Measurements from ENCODE around the gene MYO1E. TPM values are rescaled to one million over a fixed set of nuclear protein-coding genes. Genes with fewer than 3 reads are reported as not detected.

The MYO1E gene
- total and polyA plus RNA-seq, 2 of the 4 experiments (the other 2 are of a cell fraction) = 13.4 to 37.3 TPM

- H2BK5ac ChIP-seq (ENCODE audit: low read depth, low read length, poor library complexity, severe bottlenecking) = no peak overlapping the region
- H4K91ac ChIP-seq (ENCODE audit: insufficient read depth, low read depth, low read length) = no peak overlapping the region
- no peak overlapping the region for H3K9ac ChIP-seq (ENCODE audit: low read depth, low read length)
- no peak overlapping the region for H3K14ac ChIP-seq (replicated peaks; ENCODE audit: low read depth, low read length)
- no peaks in the 10 kb centered on the region for H4K20me1 ChIP-seq (ENCODE audit: insufficient read depth, low read length)
- no peak overlapping the region for H2AFZ ChIP-seq (replicated peaks; ENCODE audit: low read length, poor library complexity)
- ChIA-PET POLR2A (ENCODE audit: unreplicated experiment) (no interaction called here), CTCF (interaction anchor here (0.6 kb wide), 1 partner anchor 46 kb away, joined by 3 read pairs; no protein-coding TSS in a partner anchor)
- H2BK15ac ChIP-seq (ENCODE audit: low read depth, low read length) = no peak overlapping the region
- no peak overlapping the region for H4K8ac ChIP-seq (ENCODE audit: low read depth in 2 of 2, low read length in 2 of 2)
- H3K4me1 ChIP-seq (ENCODE audit: control insufficient read depth, insufficient read depth, low read length) = peaks cover 9% of the 10 kb centered on the region
- H3K18ac ChIP-seq (ENCODE audit: low read depth, low read length) = no peak overlapping the region
- DNase-seq (no peak), ATAC-seq (ENCODE audit: low read depth) (no peak)
- H3K9me3 ChIP-seq (ENCODE audit: control insufficient read depth, insufficient read depth, low read length) = no peaks in the 10 kb centered on the region
- H3K23ac ChIP-seq (ENCODE audit: low read depth, low read length) = no peak overlapping the region
- in situ Hi-C loops (cut with MboI; ENCODE audit: low sequenced_read_pairs) = no loop called here
- H3K4me3 ChIP-seq (ENCODE audit: insufficient read depth, low read depth, low read length) = no peak overlapping the region
- peaks cover 18% of the 10 kb centered on the region for H3K9me1 ChIP-seq (ENCODE audit: insufficient read depth, low read length)
- H2BK20ac ChIP-seq (ENCODE audit: low read depth, low read length) = no peak overlapping the region
- peaks cover 0 to 26% of the 10 kb centered on the region in 2 experiments; a peak in 2 of 4 replicates for H3K79me1 ChIP-seq (ENCODE audit: low read depth in 1 of 2, low read length in 2 of 2)
- intact Hi-C loops (cut with micrococcal nuclease) = no loop called here
- no peak overlapping the region for H3K4ac ChIP-seq (ENCODE audit: low read depth, low read length)
- H2BK120ac ChIP-seq (ENCODE audit: low read depth, low read length) = no peak overlapping the region
- dilution Hi-C loops (cut with HindIII; ENCODE audit: low sequenced_read_pairs, unreplicated experiment) = no loop called here
- H2AK5ac ChIP-seq (ENCODE audit: low read depth, low read length) = no peak overlapping the region
- WGBS, 2 experiments (ENCODE audit: extremely low coverage in 2 of 2, insufficient read length in 1 of 2) = no CpG with 5 or more reads among the region's 2 CpGs
- H3K4me2 ChIP-seq (ENCODE audit: low read depth, low read length) = no peak overlapping the region
- no peak overlapping the region for H4K5ac ChIP-seq (ENCODE audit: low read depth, low read length)
- H3K27me3 ChIP-seq (ENCODE audit: control insufficient read depth, insufficient read depth, low read length) = no peaks in the 10 kb centered on the region
- no peak overlapping the region for H3K56ac ChIP-seq (ENCODE audit: extremely low read depth, insufficient read depth, low read length)
- no peak overlapping the region for H3K27ac ChIP-seq (ENCODE audit: insufficient read depth, low read length)
- H2AK9ac ChIP-seq (replicated peaks; ENCODE audit: low read depth, low read length, poor library complexity) = no peak overlapping the region
- no TSS peak for BruUV-seq (replicated peaks)
- peaks cover 20% of the 10 kb centered on the region for H3K36me3 ChIP-seq (ENCODE audit: control insufficient read depth, insufficient read depth, low read length)
- TF ChIP-seq BHLHE40 (IDR thresholded peaks at IDR 0.05; ENCODE audit: low read depth, low read length) (no peak), MAZ (IDR thresholded peaks at IDR 0.05; ENCODE audit: borderline replicate concordance, low read depth, low read length) (no peak), MAFK (IDR thresholded peaks at IDR 0.05; ENCODE audit: low read depth, low read length) (no peak), SMC3 (IDR thresholded peaks at IDR 0.05; ENCODE audit: low read depth, low read length) (no peak), RFX5 (IDR thresholded peaks at IDR 0.05; ENCODE audit: low read depth, low read length) (no peak), CEBPB (IDR thresholded peaks at IDR 0.05; ENCODE audit: low read depth, low read length) (no peak), MXI1 (IDR thresholded peaks at IDR 0.05; ENCODE audit: borderline replicate concordance, low read depth, low read length) (no peak), RCOR1 (IDR thresholded peaks at IDR 0.05; ENCODE audit: insufficient replicate concordance, low read length) (no peak), RAD21 (IDR thresholded peaks at IDR 0.05; ENCODE audit: low read length) (no peak), FOS (IDR thresholded peaks at IDR 0.05; ENCODE audit: low read depth, low read length) (no peak), POLR2A (IDR thresholded peaks at IDR 0.05; ENCODE audit: low read depth, low read length) (no peak), USF2 (IDR thresholded peaks at IDR 0.05; ENCODE audit: low read depth, low read length) (no peak), NFE2L2 (IDR thresholded peaks at IDR 0.05; ENCODE audit: low read depth, low read length) (no peak), CHD1 (IDR thresholded peaks at IDR 0.05; ENCODE audit: low read depth, low read length) (no peak)
- TF ChIP-seq, protein P1, sequence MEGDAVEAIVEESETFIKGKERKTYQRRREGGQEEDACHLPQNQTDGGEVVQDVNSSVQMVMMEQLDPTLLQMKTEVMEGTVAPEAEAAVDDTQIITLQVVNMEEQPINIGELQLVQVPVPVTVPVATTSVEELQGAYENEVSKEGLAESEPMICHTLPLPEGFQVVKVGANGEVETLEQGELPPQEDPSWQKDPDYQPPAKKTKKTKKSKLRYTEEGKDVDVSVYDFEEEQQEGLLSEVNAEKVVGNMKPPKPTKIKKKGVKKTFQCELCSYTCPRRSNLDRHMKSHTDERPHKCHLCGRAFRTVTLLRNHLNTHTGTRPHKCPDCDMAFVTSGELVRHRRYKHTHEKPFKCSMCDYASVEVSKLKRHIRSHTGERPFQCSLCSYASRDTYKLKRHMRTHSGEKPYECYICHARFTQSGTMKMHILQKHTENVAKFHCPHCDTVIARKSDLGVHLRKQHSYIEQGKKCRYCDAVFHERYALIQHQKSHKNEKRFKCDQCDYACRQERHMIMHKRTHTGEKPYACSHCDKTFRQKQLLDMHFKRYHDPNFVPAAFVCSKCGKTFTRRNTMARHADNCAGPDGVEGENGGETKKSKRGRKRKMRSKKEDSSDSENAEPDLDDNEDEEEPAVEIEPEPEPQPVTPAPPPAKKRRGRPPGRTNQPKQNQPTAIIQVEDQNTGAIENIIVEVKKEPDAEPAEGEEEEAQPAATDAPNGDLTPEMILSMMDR (conservative IDR thresholded peaks at IDR 0.05; ENCODE audit: low read depth, low read length) = no peak
- TF ChIP-seq, protein P2, sequence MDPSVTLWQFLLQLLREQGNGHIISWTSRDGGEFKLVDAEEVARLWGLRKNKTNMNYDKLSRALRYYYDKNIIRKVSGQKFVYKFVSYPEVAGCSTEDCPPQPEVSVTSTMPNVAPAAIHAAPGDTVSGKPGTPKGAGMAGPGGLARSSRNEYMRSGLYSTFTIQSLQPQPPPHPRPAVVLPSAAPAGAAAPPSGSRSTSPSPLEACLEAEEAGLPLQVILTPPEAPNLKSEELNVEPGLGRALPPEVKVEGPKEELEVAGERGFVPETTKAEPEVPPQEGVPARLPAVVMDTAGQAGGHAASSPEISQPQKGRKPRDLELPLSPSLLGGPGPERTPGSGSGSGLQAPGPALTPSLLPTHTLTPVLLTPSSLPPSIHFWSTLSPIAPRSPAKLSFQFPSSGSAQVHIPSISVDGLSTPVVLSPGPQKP (IDR thresholded peaks at IDR 0.05; ENCODE audit: borderline replicate concordance, low read depth, low read length) = no peak
Observed at GRCh38 chr15:59197454-59197853, 175.2 kb downstream of the MYO1E start.

Measured in IMR-90 (cell line).